Smooth muscle cell (in vitro differentiated cells): ENCODE measurements around the gene TXNDC16. TPM values are rescaled to one million over a fixed set of nuclear protein-coding genes. Genes with fewer than 3 reads are reported as not detected.

Source experiments
- DNase-seq: peaks from one replicate; lab custom pipeline; 2025; ENCODE audit not compliant: unreplicated experiment; lab: John Stamatoyannopoulos, UW
- H2AFZ ChIP-seq: fragments of 200-600 bp; sonication (generic); 2 replicates; pipeline ENCODE4 v1.6.0; 2016; ENCODE audit warnings: antibody characterized with exemption, low read depth, mild to moderate bottlenecking
- H3F3A ChIP-seq: fragments of 200-600 bp; sonication (generic); 2 replicates; pipeline ENCODE4 v1.6.0; 2017; ENCODE audit warnings: antibody characterized with exemption, low read depth
- H3K27ac ChIP-seq: fragments of 200-600 bp; sonication (generic); 2 replicates; pipeline ENCODE4 v1.5.1; 2016; ENCODE audit warnings: low read depth, mild to moderate bottlenecking
- H3K27me3 ChIP-seq: fragments of 200-600 bp; sonication (generic); 2 replicates; pipeline ENCODE4 v1.6.1; 2016; ENCODE audit warnings: low read depth, mild to moderate bottlenecking
- H3K36me3 ChIP-seq: fragments of 200-600 bp; sonication (generic); 2 replicates; pipeline ENCODE4 v1.5.1; 2016; ENCODE audit warnings: low read depth
- H3K4me1 ChIP-seq: fragments of 200-600 bp; sonication (generic); 2 replicates; pipeline ENCODE4 v1.5.1; 2016; ENCODE audit warnings: low read depth
- H3K4me2 ChIP-seq: fragments of 200-600 bp; sonication (generic); 2 replicates; pipeline ENCODE4 v1.6.0; 2016; ENCODE audit warnings: mild to moderate bottlenecking
- H3K4me3 ChIP-seq: fragments of 200-600 bp; sonication (generic); 2 replicates; pipeline ENCODE4 v1.5.1; 2016; ENCODE audit warnings: mild to moderate bottlenecking
- H3K79me2 ChIP-seq: fragments of 200-600 bp; sonication (generic); 2 replicates; pipeline ENCODE4 v1.6.0; 2016; ENCODE audit warnings: low read depth, mild to moderate bottlenecking
- H3K9ac ChIP-seq: fragments of 200-600 bp; sonication (generic); 2 replicates; pipeline ENCODE4 v1.6.0; 2016; ENCODE audit warnings: low read depth
- H3K9me3 ChIP-seq: fragments of 200-600 bp; sonication (generic); replicated peaks from 2 replicates; pipeline ENCODE4 v1.5.1; 2016; ENCODE audit warnings: low read depth
- H4K20me1 ChIP-seq: fragments of 200-600 bp; sonication (generic); 2 replicates; pipeline ENCODE4 v1.6.0; 2016; ENCODE audit warnings: low read depth
- CTCF ChIP-seq: fragments of 200-600 bp; sonication (generic); IDR thresholded peaks from 2 replicates; pipeline ENCODE4 v1.5.1; 2017; ENCODE audit warnings: borderline replicate concordance, mild to moderate bottlenecking, antibody characterized with exemption; ENCODE audit not compliant: insufficient read depth, poor library complexity, severe bottlenecking
- WGBS: methylation state at CpG from one replicate; pipeline ENCODE4 v1.1.7; 2016; ENCODE audit warnings: low lambda C conversion rate; 5-methylcytosine and 5-hydroxymethylcytosine counted together
- polyA plus RNA-seq: library from polyadenylated mRNA; unstranded; fragments of >200 nt; fragmentation: Nextera tagmentation; extraction: Ambion mirVana; gene quantifications from 2 replicates; pipeline ENCODE4 v1.2.1, GENCODE V29; 2016
- total RNA-seq: library from RNA; depleted of rRNA; stranded (reverse); fragments of >200 nt; gene quantifications from 2 replicates; pipeline ENCODE4 v1.2.3, GENCODE V29; 2014

Gene TXNDC16
- total and polyA plus RNA-seq, 2 experiments from 2014 or later = 1.8 to 5.6 TPM

GRCh38 chr14:52458721-52459085, 93.6 kb downstream of the TXNDC16 start:
- Histone ChIP-seq H3K79me2 (no peaks in the 10 kb centered on the region), H2AFZ (no peak overlapping the region), H3K4me3 (peak overlapping the region; percentile 20), H3K4me1 (peaks cover 25% of the 10 kb centered on the region), H3F3A (peaks cover 3% of the 10 kb centered on the region), H3K27me3 (no peaks in the 10 kb centered on the region), H3K9ac (peak overlapping the region; percentile 80), H3K27ac (peak overlapping the region; percentile 97), H4K20me1 (no peaks in the 10 kb centered on the region), H3K36me3 (no peaks in the 10 kb centered on the region), H3K9me3 (no peaks in the 10 kb centered on the region), H3K4me2 (peak overlapping the region; percentile 80)
- WGBS = 18% methylated on average over 1 of the region's 1 CpG
- no peak for DNase-seq
- TF ChIP-seq CTCF = no peak

GRCh38 chr14:52457411-52457810, 94.9 kb downstream of the TXNDC16 start:
- Histone ChIP-seq H3K9ac (peak overlapping the region; percentile 48), H3F3A (peaks cover 3% of the 10 kb centered on the region), H3K4me1 (peaks cover 25% of the 10 kb centered on the region), H4K20me1 (no peaks in the 10 kb centered on the region), H2AFZ (no peak overlapping the region), H3K79me2 (no peaks in the 10 kb centered on the region), H3K4me2 (peak overlapping the region; percentile 61), H3K4me3 (no peak overlapping the region), H3K27me3 (no peaks in the 10 kb centered on the region), H3K9me3 (no peaks in the 10 kb centered on the region), H3K27ac (peak overlapping the region; percentile 97), H3K36me3 (no peaks in the 10 kb centered on the region)
- no peak for DNase-seq
- no peak for TF ChIP-seq CTCF

- no peak for TF ChIP-seq CTCF
- H3K36me3 ChIP-seq = no peaks in the 10 kb centered on the region
- H3K4me3 ChIP-seq = no peak overlapping the region
- DNase-seq = no peak
- H3F3A ChIP-seq = peaks cover 3% of the 10 kb centered on the region
- H2AFZ ChIP-seq = peak overlapping the region; percentile 21
- H3K27ac ChIP-seq = peak overlapping the region; percentile 97
- H4K20me1 ChIP-seq = no peaks in the 10 kb centered on the region
- H3K79me2 ChIP-seq = no peaks in the 10 kb centered on the region
- H3K9ac ChIP-seq = peak overlapping the region; percentile 57
- H3K4me1 ChIP-seq = peaks cover 25% of the 10 kb centered on the region
- 43% methylated on average over 3 of the region's 3 CpGs for WGBS
- no peaks in the 10 kb centered on the region for H3K9me3 ChIP-seq
- no peaks in the 10 kb centered on the region for H3K27me3 ChIP-seq
- peak overlapping the region; percentile 61 for H3K4me2 ChIP-seq
Measured at GRCh38 chr14:52455291-52456088, 96.8 kb downstream of the TXNDC16 start.

GRCh38 chr14:52447236-52447635, 105.1 kb downstream of the TXNDC16 start:
- Histone ChIP-seq H3K36me3 (no peaks in the 10 kb centered on the region), H3K79me2 (no peaks in the 10 kb centered on the region), H3K4me3 (no peak overlapping the region), H4K20me1 (no peaks in the 10 kb centered on the region), H2AFZ (no peak overlapping the region), H3K9me3 (no peaks in the 10 kb centered on the region), H3F3A (no peaks in the 10 kb centered on the region), H3K4me1 (no peaks in the 10 kb centered on the region), H3K27me3 (no peaks in the 10 kb centered on the region), H3K27ac (no peak overlapping the region), H3K9ac (no peak overlapping the region), H3K4me2 (no peak overlapping the region)
- DNase-seq = no peak
- 88% methylated on average over 3 of the region's 3 CpGs for WGBS
- no peak for TF ChIP-seq CTCF
